Measurements from ENCODE around the gene NFIL3. TPM values are rescaled to one million over a fixed set of nuclear protein-coding genes. Genes with fewer than 3 reads are reported as not detected.

NFIL3 gene
- polyA plus RNA-seq, 1 donor from 2014 or later, result 31.6 TPM

DNA sequence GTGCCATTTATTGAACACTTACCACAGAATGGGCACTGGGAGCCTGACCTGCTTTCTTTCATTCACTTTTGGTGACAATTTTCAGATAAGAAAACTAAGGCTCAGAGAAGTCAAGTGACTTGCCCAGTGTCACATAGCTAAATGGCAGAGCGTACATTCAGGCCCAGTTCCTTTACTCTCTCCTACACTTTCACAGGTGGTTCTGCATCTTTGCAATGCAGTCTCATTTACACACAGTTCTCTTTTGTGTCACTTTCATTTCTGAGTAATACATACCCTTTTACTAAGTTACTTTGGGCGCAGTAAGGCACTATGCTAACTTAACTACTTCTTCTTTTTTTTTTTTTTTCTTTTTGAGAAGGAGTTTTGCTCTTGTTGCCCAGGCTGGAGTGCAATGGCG lies 8.3 kb downstream of the NFIL3 start:
- H3K9ac ChIP-seq (ENCODE audit: low read length), result no peak overlapping the region
- no peak overlapping the region for H3K27ac ChIP-seq (ENCODE audit: low read length)
- no peaks in the 10 kb centered on the region for H3K27me3 ChIP-seq (ENCODE audit: insufficient read depth, low read depth, low read length)
- no peaks in the 10 kb centered on the region for H3F3A ChIP-seq (ENCODE audit: insufficient read depth, low read length, poor library complexity, severe bottlenecking)
- H2AFZ ChIP-seq (ENCODE audit: low read depth, low read length), result no peak overlapping the region
- no peak for TF ChIP-seq POLR2AphosphoS5 (IDR thresholded peaks at IDR 0.05)
- TF ChIP-seq, protein P1, sequence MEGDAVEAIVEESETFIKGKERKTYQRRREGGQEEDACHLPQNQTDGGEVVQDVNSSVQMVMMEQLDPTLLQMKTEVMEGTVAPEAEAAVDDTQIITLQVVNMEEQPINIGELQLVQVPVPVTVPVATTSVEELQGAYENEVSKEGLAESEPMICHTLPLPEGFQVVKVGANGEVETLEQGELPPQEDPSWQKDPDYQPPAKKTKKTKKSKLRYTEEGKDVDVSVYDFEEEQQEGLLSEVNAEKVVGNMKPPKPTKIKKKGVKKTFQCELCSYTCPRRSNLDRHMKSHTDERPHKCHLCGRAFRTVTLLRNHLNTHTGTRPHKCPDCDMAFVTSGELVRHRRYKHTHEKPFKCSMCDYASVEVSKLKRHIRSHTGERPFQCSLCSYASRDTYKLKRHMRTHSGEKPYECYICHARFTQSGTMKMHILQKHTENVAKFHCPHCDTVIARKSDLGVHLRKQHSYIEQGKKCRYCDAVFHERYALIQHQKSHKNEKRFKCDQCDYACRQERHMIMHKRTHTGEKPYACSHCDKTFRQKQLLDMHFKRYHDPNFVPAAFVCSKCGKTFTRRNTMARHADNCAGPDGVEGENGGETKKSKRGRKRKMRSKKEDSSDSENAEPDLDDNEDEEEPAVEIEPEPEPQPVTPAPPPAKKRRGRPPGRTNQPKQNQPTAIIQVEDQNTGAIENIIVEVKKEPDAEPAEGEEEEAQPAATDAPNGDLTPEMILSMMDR (IDR thresholded peaks at IDR 0.05; ENCODE audit: poor library complexity, severe bottlenecking), result no peak
- TF ChIP-seq MXI1 (conservative IDR thresholded peaks at IDR 0.05; ENCODE audit: poor library complexity, severe bottlenecking), result no peak
- no peak for TF ChIP-seq RAD21 (conservative IDR thresholded peaks at IDR 0.05)
- TF ChIP-seq SMC3 (conservative IDR thresholded peaks at IDR 0.05; ENCODE audit: poor library complexity), result no peak
- TF ChIP-seq, protein P2, sequence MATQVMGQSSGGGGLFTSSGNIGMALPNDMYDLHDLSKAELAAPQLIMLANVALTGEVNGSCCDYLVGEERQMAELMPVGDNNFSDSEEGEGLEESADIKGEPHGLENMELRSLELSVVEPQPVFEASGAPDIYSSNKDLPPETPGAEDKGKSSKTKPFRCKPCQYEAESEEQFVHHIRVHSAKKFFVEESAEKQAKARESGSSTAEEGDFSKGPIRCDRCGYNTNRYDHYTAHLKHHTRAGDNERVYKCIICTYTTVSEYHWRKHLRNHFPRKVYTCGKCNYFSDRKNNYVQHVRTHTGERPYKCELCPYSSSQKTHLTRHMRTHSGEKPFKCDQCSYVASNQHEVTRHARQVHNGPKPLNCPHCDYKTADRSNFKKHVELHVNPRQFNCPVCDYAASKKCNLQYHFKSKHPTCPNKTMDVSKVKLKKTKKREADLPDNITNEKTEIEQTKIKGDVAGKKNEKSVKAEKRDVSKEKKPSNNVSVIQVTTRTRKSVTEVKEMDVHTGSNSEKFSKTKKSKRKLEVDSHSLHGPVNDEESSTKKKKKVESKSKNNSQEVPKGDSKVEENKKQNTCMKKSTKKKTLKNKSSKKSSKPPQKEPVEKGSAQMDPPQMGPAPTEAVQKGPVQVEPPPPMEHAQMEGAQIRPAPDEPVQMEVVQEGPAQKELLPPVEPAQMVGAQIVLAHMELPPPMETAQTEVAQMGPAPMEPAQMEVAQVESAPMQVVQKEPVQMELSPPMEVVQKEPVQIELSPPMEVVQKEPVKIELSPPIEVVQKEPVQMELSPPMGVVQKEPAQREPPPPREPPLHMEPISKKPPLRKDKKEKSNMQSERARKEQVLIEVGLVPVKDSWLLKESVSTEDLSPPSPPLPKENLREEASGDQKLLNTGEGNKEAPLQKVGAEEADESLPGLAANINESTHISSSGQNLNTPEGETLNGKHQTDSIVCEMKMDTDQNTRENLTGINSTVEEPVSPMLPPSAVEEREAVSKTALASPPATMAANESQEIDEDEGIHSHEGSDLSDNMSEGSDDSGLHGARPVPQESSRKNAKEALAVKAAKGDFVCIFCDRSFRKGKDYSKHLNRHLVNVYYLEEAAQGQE (IDR thresholded peaks at IDR 0.05; ENCODE audit: borderline replicate concordance), result no peak
- TF ChIP-seq EP300 (conservative IDR thresholded peaks at IDR 0.05; ENCODE audit: poor library complexity, severe bottlenecking), result no peak
- no peak for TF ChIP-seq EZH2 (IDR thresholded peaks at IDR 0.05; ENCODE audit: borderline replicate concordance, insufficient read depth, low read length, poor library complexity, severe bottlenecking)
- TF ChIP-seq TAF1 (IDR thresholded peaks at IDR 0.05; ENCODE audit: low read depth), result no peak
- H3K9me3 ChIP-seq (ENCODE audit: low read length), result no peaks in the 10 kb centered on the region
- no peaks in the 10 kb centered on the region for H3K9me2 ChIP-seq (ENCODE audit: insufficient read depth, low read length)
- H3K4me2 ChIP-seq (ENCODE audit: low read length), result no peak overlapping the region
- H4K20me1 ChIP-seq (ENCODE audit: insufficient read depth), result no peaks in the 10 kb centered on the region
- H3K4me3 ChIP-seq (ENCODE audit: low read length), result no peak overlapping the region
- no peaks in the 10 kb centered on the region for H3K36me3 ChIP-seq (ENCODE audit: insufficient read depth, low read length)
- H3K79me2 ChIP-seq (replicated peaks; ENCODE audit: insufficient read depth, low read length), result peaks cover 50% of the 10 kb centered on the region

DNA sequence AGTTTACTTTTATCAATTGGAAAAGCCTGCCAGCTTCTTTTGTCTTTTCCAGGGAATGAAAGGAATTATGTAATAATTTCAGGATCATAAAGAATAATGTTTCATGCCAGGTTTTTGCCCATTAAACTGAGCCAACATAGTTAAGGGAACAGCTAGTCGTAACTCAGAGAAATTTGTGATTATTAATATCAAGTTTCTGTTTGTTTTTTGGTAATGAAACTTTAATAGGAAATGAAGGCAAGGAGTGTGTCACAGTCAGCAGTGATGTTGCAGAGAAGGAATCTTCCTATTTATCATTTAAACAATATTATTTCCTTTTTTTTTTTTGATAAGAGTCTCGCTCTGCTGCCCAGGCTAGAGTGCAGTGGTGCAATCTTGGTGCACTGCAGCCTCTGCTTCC lies 10.7 kb downstream of the NFIL3 start:
- no peaks in the 10 kb centered on the region for H3K9me2 ChIP-seq (ENCODE audit: insufficient read depth, low read length)
- H3K4me2 ChIP-seq (ENCODE audit: low read length), result no peak overlapping the region
- H3K27me3 ChIP-seq (ENCODE audit: insufficient read depth, low read depth, low read length), result no peaks in the 10 kb centered on the region
- no peaks in the 10 kb centered on the region for H3K36me3 ChIP-seq (ENCODE audit: insufficient read depth, low read length)
- H3K9ac ChIP-seq (ENCODE audit: low read length), result no peak overlapping the region
- no peak overlapping the region for H2AFZ ChIP-seq (ENCODE audit: low read depth, low read length)
- H3K79me2 ChIP-seq (replicated peaks; ENCODE audit: insufficient read depth, low read length), result peaks cover 31% of the 10 kb centered on the region
- H3K4me3 ChIP-seq (ENCODE audit: low read length), result no peak overlapping the region
- peaks cover 4% of the 10 kb centered on the region for H4K20me1 ChIP-seq (ENCODE audit: insufficient read depth)
- no peaks in the 10 kb centered on the region for H3K9me3 ChIP-seq (ENCODE audit: low read length)
- TF ChIP-seq EZH2 (IDR thresholded peaks at IDR 0.05; ENCODE audit: borderline replicate concordance, insufficient read depth, low read length, poor library complexity, severe bottlenecking) (no peak), RAD21 (conservative IDR thresholded peaks at IDR 0.05) (no peak), TAF1 (IDR thresholded peaks at IDR 0.05; ENCODE audit: low read depth) (no peak), SMC3 (conservative IDR thresholded peaks at IDR 0.05; ENCODE audit: poor library complexity) (no peak), EP300 (conservative IDR thresholded peaks at IDR 0.05; ENCODE audit: poor library complexity, severe bottlenecking) (no peak), POLR2AphosphoS5 (IDR thresholded peaks at IDR 0.05) (no peak), MXI1 (conservative IDR thresholded peaks at IDR 0.05; ENCODE audit: poor library complexity, severe bottlenecking) (no peak)
- TF ChIP-seq, protein P1 (IDR thresholded peaks at IDR 0.05; ENCODE audit: poor library complexity, severe bottlenecking), result no peak
- TF ChIP-seq, protein P2 (IDR thresholded peaks at IDR 0.05; ENCODE audit: borderline replicate concordance), result no peak
- H3F3A ChIP-seq (ENCODE audit: insufficient read depth, low read length, poor library complexity, severe bottlenecking), result no peaks in the 10 kb centered on the region
- no peak overlapping the region for H3K27ac ChIP-seq (ENCODE audit: low read length)
